ENCODE measurements around the gene SIRT2. TPM values are rescaled to one million over a fixed set of nuclear protein-coding genes. Genes with fewer than 3 reads are reported as not detected.
A peak's percentile ranks its signal among the peaks of the same experiment; 100 is the strongest.

SIRT2 gene
- total and polyA plus RNA-seq, 2 of the 13 experiments (the other 11 are each of a cell fraction or from before 2014, with no cell fraction given), result 22.3 to 26.1 TPM

GRCh38 chr19:38849147-38849859 lies 50.1 kb downstream of the SIRT2 start (continued):
- TF ChIP-seq ARID2 (CRISPR knock-in tag; IDR thresholded peaks at IDR 0.05; ENCODE audit: borderline replicate concordance) (no peak), FOXA3 (CRISPR knock-in tag; IDR thresholded peaks at IDR 0.05) (0 out of 2 replicates have a peak, but pooled peaks have one; percentile 7), ZNF569 (CRISPR knock-in tag; IDR thresholded peaks at IDR 0.05; ENCODE audit: borderline replicate concordance) (no peak), ZNF563 (CRISPR knock-in tag; IDR thresholded peaks at IDR 0.05) (peak; percentile 88; the same call in 1 of the 2 replicates), MED8 (CRISPR knock-in tag; IDR thresholded peaks at IDR 0.05; ENCODE audit: insufficient replicate concordance) (peak; percentile 7), MYC (CRISPR knock-in tag; IDR thresholded peaks at IDR 0.05; ENCODE audit: borderline replicate concordance) (peak; percentile 83; the same call in 1 of the 2 replicates), HOXD1 (CRISPR knock-in tag; IDR thresholded peaks at IDR 0.05) (no peak), SMC3 (IDR thresholded peaks at IDR 0.05; ENCODE audit: low read length) (no peak), RFX3 (CRISPR knock-in tag; IDR thresholded peaks at IDR 0.05) (no peak), UBTF (CRISPR knock-in tag; IDR thresholded peaks at IDR 0.05) (peak; percentile 61), RXRB (CRISPR knock-in tag; IDR thresholded peaks at IDR 0.05; ENCODE audit: borderline replicate concordance) (no peak; the same call in 1 of the 2 replicates), SALL2 (CRISPR knock-in tag; IDR thresholded peaks at IDR 0.05) (no peak; the same call in 1 of the 2 replicates), HES4 (CRISPR knock-in tag; IDR thresholded peaks at IDR 0.05; ENCODE audit: borderline replicate concordance) (no peak; the same call in 1 of the 2 replicates), SMYD3 (CRISPR knock-in tag; IDR thresholded peaks at IDR 0.05) (no peak), ZNF276 (CRISPR knock-in tag; IDR thresholded peaks at IDR 0.05; ENCODE audit: low read depth) (no peak), RBFOX2 (IDR thresholded peaks at IDR 0.05; ENCODE audit: low read depth, low read length) (no peak; the same call in 1 of the 2 replicates), CCAR2 (optimal IDR thresholded peaks at IDR 0.05; ENCODE audit: low read depth, low read length) (no peak), ZBTB49 (CRISPR knock-in tag; IDR thresholded peaks at IDR 0.05; ENCODE audit: borderline replicate concordance) (no peak), ZNF263 (CRISPR knock-in tag; IDR thresholded peaks at IDR 0.05) (no peak), ZNF720 (CRISPR knock-in tag; IDR thresholded peaks at IDR 0.05) (no peak), AGO1 (IDR thresholded peaks at IDR 0.05; ENCODE audit: low read depth, low read length, poor library complexity, severe bottlenecking) (peak; percentile 99), SNRNP70 (IDR thresholded peaks at IDR 0.05; ENCODE audit: low read depth, low read length) (no peak), SRSF1 (optimal IDR thresholded peaks at IDR 0.05; ENCODE audit: low read depth, low read length) (no peak), ZNF572 (CRISPR knock-in tag; IDR thresholded peaks at IDR 0.05) (no peak), ZNF615 (CRISPR knock-in tag; IDR thresholded peaks at IDR 0.05; ENCODE audit: borderline replicate concordance) (no peak)

All from HepG2 (cell line).